GM10266 (cell line): ENCODE data around the gene APLP1.
A peak's percentile ranks its signal among the peaks of the same experiment; 100 is the strongest.

Source experiments
- DNase-seq: peaks from one replicate; pipeline ENCODE4 v3.0.0; 2012; ENCODE audit errors: extremely low spot score
- TF ChIP-seq, protein P1 (sequence below): IDR thresholded peaks from 2 replicates; pipeline ENCODE4 v1.5.1; 2012; ENCODE audit warnings: mild to moderate bottlenecking, low read depth; ENCODE audit not compliant: control insufficient read depth, insufficient read depth; ENCODE audit errors: missing control alignments

Gene APLP1

GRCh38 chr19:35902870-35903475, 34.6 kb downstream of the APLP1 start:
- TF ChIP-seq, protein P1, sequence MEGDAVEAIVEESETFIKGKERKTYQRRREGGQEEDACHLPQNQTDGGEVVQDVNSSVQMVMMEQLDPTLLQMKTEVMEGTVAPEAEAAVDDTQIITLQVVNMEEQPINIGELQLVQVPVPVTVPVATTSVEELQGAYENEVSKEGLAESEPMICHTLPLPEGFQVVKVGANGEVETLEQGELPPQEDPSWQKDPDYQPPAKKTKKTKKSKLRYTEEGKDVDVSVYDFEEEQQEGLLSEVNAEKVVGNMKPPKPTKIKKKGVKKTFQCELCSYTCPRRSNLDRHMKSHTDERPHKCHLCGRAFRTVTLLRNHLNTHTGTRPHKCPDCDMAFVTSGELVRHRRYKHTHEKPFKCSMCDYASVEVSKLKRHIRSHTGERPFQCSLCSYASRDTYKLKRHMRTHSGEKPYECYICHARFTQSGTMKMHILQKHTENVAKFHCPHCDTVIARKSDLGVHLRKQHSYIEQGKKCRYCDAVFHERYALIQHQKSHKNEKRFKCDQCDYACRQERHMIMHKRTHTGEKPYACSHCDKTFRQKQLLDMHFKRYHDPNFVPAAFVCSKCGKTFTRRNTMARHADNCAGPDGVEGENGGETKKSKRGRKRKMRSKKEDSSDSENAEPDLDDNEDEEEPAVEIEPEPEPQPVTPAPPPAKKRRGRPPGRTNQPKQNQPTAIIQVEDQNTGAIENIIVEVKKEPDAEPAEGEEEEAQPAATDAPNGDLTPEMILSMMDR, result no peak
- DNase-seq, result no peak

DNA sequence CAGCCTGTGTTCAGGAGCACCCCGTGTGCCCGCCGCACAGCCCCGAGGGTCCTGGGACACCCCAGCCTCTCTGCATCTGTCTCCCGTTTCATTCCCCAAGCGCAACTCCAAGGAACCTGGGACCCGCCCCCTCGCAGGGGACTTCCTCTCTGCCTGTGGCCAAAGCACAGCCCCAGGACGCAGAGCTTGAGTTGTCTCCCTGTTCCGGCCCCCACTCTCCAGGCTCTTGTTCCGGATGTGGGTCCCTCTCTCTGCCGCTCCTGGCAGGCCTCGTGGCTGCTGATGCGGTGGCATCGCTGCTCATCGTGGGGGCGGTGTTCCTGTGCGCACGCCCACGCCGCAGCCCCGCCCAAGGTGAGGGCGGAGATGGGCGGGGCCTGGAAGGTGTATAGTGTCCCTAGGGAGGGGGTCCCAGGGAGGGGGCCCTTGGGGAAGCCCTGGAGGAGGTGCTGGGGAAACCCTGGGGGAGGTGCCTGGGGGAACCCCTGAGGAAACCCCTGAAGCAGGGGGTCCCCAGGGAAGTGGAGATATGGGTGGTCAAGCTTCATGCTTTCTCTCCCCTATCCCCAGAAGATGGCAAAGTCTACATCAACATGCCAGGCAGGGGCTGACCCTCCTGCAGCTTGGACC, 35.3 kb downstream of the APLP1 start:
- DNase-seq, result peak; percentile 77
- TF ChIP-seq, protein P1, result no peak

DNA sequence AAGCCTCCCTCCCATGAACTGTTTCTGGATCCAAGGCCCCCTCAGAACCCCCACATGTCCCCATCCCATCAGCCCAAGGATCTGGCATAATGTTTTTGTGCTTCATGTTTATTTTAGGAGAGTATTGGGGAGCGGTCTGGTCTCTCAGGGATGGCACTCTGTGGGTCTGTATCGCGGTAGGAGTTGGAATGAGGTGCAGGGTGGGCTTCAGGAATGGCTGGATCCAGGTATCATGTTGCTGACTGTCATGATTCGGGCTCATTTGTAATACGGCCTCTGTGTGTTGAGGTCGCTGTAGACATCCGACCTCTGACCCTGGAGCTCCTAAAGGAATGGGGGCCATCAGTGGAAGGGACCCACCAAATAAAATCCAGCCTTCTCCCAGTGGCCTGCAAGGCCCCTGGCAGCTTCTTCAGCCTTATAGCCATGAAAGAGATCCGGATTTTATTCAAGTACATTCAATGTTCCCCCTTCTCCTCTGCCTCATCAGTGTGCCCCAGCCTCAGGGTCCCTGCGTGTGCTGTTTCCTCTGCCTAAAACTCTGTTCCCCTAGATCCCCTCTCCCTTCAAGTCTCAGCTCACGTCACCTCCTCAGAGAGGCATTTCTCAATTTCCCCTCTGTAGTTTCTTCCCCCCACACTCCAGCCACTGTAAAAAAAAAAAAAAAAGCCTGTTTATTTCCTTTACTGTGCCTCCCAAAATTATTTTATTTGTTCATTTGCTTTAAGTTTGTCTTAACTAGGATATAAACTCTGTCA, 36.1 kb downstream of the APLP1 start:
- DNase-seq, result no peak
- TF ChIP-seq, protein P1, result no peak

GRCh38 chr19:35905178-35905727, 36.9 kb downstream of the APLP1 start:
- TF ChIP-seq, protein P1, result no peak
- DNase-seq, result no peak

- TF ChIP-seq, protein P1, result no peak
- no peak for DNase-seq
Observed at GRCh38 chr19:35907377-35907745, 39.0 kb downstream of the APLP1 start.

DNA sequence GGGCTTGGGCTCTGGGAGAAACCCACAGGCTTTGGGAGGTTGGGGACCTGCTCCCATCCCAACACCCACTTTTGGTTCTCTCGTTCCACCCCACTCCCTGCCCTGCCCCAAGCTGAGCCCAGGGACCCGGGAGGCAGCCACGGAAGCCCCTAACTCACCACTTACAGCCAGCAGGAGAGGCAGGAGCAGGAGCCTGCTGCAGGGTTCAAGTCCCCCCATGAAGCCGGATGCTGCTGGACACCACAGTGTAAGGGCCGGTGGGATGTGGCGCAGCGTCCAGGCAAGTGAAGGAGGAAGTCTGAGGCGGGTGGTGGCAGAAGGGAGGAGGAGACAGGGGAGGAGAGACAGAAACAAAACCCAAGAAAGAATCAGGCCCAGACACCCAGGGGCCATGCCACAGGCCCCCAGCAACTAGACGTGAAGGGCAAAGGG, 39.7 kb downstream of the APLP1 start, which contains the start of gene TYROBP:
Gene TYROBP, minus strand, starts transcription at position 286 of the 432 bp plus-strand sequence. Its CDS starts 67 bp downstream, at position 219.
- DNase-seq, result no peak
- TF ChIP-seq, protein P1, result no peak
